Activated B cell treated with CpG ODN at 0.5 μM for 24 hours (primary cell): ENCODE data around the gene KRT80. TPM values are rescaled to one million over a fixed set of nuclear protein-coding genes. Genes with fewer than 3 reads are reported as not detected.

ENCODE experiments used
- ATAC-seq: fragments of 200-7000 bp; cut with Tn5 transposase; one replicate; pipeline ENCODE4 v1.10.0; 2021; ENCODE audit warnings: low read depth, mild to moderate bottlenecking, moderate library complexity
- CTCF ChIA-PET: fragments of 350-600 bp; sonication (Branson Sonifier 250); formaldehyde crosslinking; loops from one replicate; lab custom pipeline; 2021; ENCODE audit warnings: antibody characterized with exemption; lab: Charles Lee
- POLR2A ChIA-PET: fragments of 350-600 bp; sonication (Branson Sonifier 250); formaldehyde crosslinking; loops from one replicate; lab custom pipeline; 2021; ENCODE audit warnings: antibody characterized with exemption; lab: Charles Lee
- DNase-seq: peaks from one replicate; pipeline ENCODE4 v3.0.0; 2022
- H3K27ac Mint-ChIP-seq: one replicate; pipeline ENCODE4 v1.8.0; 2020; ENCODE audit warnings: mixed read lengths
- H3K27me3 Mint-ChIP-seq: one replicate; pipeline ENCODE4 v1.8.0; 2021; ENCODE audit warnings: mixed read lengths
- H3K36me3 Mint-ChIP-seq: one replicate; pipeline ENCODE4 v1.8.0; 2021; ENCODE audit warnings: low read depth, mixed read lengths
- H3K4me1 Mint-ChIP-seq: one replicate; pipeline ENCODE4 v1.8.0; 2021; ENCODE audit warnings: mixed read lengths
- H3K4me3 Mint-ChIP-seq: one replicate; pipeline ENCODE4 v1.8.0; 2020; ENCODE audit warnings: mild to moderate bottlenecking, mixed read lengths
- H3K9me3 Mint-ChIP-seq: one replicate; pipeline ENCODE4 v1.8.0; 2020; ENCODE audit warnings: mixed read lengths
- intact Hi-C: fragments of 100-400 bp; cut with micrococcal nuclease; formaldehyde crosslinking; loops from one replicate; pipeline ENCODE4 v1.15.1; 2024
- total RNA-seq: library from RNA; stranded (reverse); gene quantifications from 2 replicates; pipeline ENCODE4 v1.2.3, GENCODE V29; 2022
- TF ChIP-seq, protein P1 (sequence below): fragments of 200-600 bp; IDR thresholded peaks from one replicate; pipeline ENCODE4 v1.8.0; 2022; ENCODE audit warnings: antibody characterized with exemption, mild to moderate bottlenecking

The KRT80 gene
- total RNA-seq, 1 donor from 2014 or later: not detected

GRCh38 chr12:52178443-52178842, 13.4 kb downstream of the KRT80 start:
- TF ChIP-seq, protein P1, sequence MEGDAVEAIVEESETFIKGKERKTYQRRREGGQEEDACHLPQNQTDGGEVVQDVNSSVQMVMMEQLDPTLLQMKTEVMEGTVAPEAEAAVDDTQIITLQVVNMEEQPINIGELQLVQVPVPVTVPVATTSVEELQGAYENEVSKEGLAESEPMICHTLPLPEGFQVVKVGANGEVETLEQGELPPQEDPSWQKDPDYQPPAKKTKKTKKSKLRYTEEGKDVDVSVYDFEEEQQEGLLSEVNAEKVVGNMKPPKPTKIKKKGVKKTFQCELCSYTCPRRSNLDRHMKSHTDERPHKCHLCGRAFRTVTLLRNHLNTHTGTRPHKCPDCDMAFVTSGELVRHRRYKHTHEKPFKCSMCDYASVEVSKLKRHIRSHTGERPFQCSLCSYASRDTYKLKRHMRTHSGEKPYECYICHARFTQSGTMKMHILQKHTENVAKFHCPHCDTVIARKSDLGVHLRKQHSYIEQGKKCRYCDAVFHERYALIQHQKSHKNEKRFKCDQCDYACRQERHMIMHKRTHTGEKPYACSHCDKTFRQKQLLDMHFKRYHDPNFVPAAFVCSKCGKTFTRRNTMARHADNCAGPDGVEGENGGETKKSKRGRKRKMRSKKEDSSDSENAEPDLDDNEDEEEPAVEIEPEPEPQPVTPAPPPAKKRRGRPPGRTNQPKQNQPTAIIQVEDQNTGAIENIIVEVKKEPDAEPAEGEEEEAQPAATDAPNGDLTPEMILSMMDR: no peak
- ChIA-PET POLR2A (no interaction called here), CTCF (no interaction called here)
- Mint-ChIP-seq H3K27ac (no peak overlapping the region), H3K36me3 (no peaks in the 10 kb centered on the region), H3K4me1 (no peaks in the 10 kb centered on the region), H3K27me3 (peaks cover 2% of the 10 kb centered on the region), H3K9me3 (no peaks in the 10 kb centered on the region), H3K4me3 (no peak overlapping the region)
- intact Hi-C loops: no loop called here
- ATAC-seq: no peak
- no peak for DNase-seq

- POLR2A ChIA-PET: no interaction called here
- no peaks in the 10 kb centered on the region for H3K9me3 Mint-ChIP-seq
- DNase-seq: no peak
- ATAC-seq: no peak
- no peak overlapping the region for H3K27ac Mint-ChIP-seq
- CTCF ChIA-PET: no interaction called here
- no peaks in the 10 kb centered on the region for H3K36me3 Mint-ChIP-seq
- intact Hi-C loops: no loop called here
- TF ChIP-seq, protein P1: no peak
- no peak overlapping the region for H3K4me3 Mint-ChIP-seq
- H3K4me1 Mint-ChIP-seq: no peaks in the 10 kb centered on the region
- peaks cover 1% of the 10 kb centered on the region for H3K27me3 Mint-ChIP-seq
These were observed 16.2 kb downstream of the KRT80 start for GRCh38 chr12:52175371-52176350.

GRCh38 chr12:52173526-52173925, 18.3 kb downstream of the KRT80 start:
- H3K4me1 Mint-ChIP-seq: no peaks in the 10 kb centered on the region
- CTCF ChIA-PET: no interaction called here
- no peaks in the 10 kb centered on the region for H3K27me3 Mint-ChIP-seq
- no peak overlapping the region for H3K27ac Mint-ChIP-seq
- intact Hi-C loops: no loop called here
- no peaks in the 10 kb centered on the region for H3K9me3 Mint-ChIP-seq
- POLR2A ChIA-PET: no interaction called here
- no peaks in the 10 kb centered on the region for H3K36me3 Mint-ChIP-seq
- ATAC-seq (no peak), DNase-seq (no peak)
- TF ChIP-seq, protein P1: no peak
- no peak overlapping the region for H3K4me3 Mint-ChIP-seq

DNA sequence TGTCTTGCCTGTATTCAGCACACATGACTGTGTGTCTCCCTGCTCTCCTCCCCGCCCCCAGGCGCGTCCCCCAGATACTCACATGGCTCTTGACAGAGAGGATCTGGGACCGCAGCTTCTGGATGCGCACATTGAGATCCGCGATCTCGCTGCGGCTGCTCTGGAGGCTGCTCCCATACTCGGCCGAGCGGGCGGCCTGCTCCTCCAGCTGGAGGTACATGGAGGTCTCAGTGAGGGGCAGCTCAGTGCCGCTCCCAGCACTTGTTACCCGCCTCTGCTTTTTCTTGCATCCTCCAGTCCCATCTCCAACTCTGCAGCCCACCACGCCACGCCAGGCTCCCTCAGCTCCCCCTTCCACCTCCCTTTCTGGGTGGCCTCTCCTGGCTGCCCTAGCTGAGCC, 18.9 kb downstream of the KRT80 start:
- no peaks in the 10 kb centered on the region for H3K4me1 Mint-ChIP-seq
- H3K36me3 Mint-ChIP-seq: no peaks in the 10 kb centered on the region
- H3K4me3 Mint-ChIP-seq: no peak overlapping the region
- POLR2A ChIA-PET: no interaction called here
- no peak for ATAC-seq
- DNase-seq: no peak
- TF ChIP-seq, protein P1: no peak
- no peaks in the 10 kb centered on the region for H3K9me3 Mint-ChIP-seq
- CTCF ChIA-PET: no interaction called here
- H3K27ac Mint-ChIP-seq: no peak overlapping the region
- H3K27me3 Mint-ChIP-seq: no peaks in the 10 kb centered on the region
- intact Hi-C loops: no loop called here

GRCh38 chr12:52171950-52172512, 19.8 kb downstream of the KRT80 start:
- TF ChIP-seq, protein P1: no peak
- Mint-ChIP-seq H3K27ac (no peak overlapping the region), H3K36me3 (no peaks in the 10 kb centered on the region), H3K9me3 (no peaks in the 10 kb centered on the region), H3K4me1 (no peaks in the 10 kb centered on the region), H3K4me3 (no peak overlapping the region), H3K27me3 (no peaks in the 10 kb centered on the region)
- DNase-seq: no peak
- ATAC-seq: no peak
- intact Hi-C loops: no loop called here
- ChIA-PET CTCF (no interaction called here), POLR2A (no interaction called here)
